Effector CD4-positive, alpha-beta T cell (primary cell): ENCODE data around the gene DPYSL5.

Experiments
- DNase-seq: peaks from one replicate; pipeline ENCODE4 v3.0.0-alpha.2; 2020

The DPYSL5 gene

GRCh38 chr2:26934335-26934724 is 86.4 kb downstream of the DPYSL5 start:
- no peak for DNase-seq

- no peak for DNase-seq
Observed at GRCh38 chr2:26934985-26935384, 87.1 kb downstream of the DPYSL5 start.

- no peak for DNase-seq
Observed at GRCh38 chr2:26936855-26937254, 88.9 kb downstream of the DPYSL5 start.

DNA sequence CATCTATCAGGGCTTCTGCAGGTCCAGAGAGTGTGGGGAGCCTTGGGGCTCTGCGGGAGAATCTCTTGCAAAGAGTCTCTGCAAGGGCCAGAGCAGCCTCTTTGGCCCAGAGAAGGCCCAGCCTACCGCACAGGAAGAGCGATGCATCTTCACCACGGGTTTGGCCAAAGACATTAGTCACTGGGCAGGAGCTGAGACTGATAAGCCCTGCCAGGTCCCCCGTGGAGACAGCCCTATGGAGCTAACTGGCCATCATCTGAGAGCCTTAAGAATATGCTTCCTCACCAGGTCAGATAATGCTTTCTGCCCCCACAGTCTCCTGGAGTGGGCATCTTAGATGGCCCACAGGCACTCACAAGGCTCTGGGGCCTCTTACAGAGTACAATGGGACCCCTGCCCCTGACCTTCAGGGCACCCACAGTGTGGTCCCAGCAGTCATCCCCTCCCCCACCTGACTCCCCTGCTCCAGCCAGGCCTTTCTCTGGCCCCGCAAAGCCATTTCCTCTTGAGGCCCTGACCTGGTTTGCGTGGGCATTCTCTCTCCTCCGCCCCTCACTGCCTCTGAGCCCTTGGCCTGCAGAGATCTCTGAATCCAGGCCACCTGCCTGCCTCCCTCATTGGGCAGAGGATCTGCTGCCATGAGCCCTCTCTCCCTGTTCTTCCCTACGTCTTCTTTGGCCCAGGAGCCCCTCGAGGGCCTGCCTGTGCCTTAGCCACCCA is 90.6 kb downstream of the DPYSL5 start:
- DNase-seq, result no peak

DNA sequence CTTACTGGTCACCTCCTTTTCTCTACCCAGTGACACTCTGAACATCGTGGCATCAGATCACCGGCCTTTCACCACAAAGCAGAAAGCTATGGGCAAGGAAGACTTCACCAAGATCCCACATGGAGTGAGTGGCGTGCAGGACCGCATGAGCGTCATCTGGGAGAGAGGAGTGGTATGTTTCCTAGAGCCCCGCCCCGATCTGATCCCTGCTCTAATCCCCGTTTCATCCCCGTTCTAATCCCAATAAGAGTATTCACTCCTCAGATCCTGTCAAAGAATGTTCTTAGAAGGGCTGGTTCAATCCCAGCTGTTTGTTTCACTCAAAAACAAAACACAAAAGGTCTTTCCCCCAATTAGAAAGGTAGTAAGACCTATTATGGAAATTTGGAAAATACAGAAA is 92.1 kb downstream of the DPYSL5 start:
- DNase-seq, result no peak

GRCh38 chr2:26941486-26941885 is 93.6 kb downstream of the DPYSL5 start:
- no peak for DNase-seq

GRCh38 chr2:26942543-26943295 is 94.8 kb downstream of the DPYSL5 start:
- DNase-seq, result peak; percentile 37

GRCh38 chr2:26945991-26946750 is 98.2 kb downstream of the DPYSL5 start:
- no peak for DNase-seq

DNA sequence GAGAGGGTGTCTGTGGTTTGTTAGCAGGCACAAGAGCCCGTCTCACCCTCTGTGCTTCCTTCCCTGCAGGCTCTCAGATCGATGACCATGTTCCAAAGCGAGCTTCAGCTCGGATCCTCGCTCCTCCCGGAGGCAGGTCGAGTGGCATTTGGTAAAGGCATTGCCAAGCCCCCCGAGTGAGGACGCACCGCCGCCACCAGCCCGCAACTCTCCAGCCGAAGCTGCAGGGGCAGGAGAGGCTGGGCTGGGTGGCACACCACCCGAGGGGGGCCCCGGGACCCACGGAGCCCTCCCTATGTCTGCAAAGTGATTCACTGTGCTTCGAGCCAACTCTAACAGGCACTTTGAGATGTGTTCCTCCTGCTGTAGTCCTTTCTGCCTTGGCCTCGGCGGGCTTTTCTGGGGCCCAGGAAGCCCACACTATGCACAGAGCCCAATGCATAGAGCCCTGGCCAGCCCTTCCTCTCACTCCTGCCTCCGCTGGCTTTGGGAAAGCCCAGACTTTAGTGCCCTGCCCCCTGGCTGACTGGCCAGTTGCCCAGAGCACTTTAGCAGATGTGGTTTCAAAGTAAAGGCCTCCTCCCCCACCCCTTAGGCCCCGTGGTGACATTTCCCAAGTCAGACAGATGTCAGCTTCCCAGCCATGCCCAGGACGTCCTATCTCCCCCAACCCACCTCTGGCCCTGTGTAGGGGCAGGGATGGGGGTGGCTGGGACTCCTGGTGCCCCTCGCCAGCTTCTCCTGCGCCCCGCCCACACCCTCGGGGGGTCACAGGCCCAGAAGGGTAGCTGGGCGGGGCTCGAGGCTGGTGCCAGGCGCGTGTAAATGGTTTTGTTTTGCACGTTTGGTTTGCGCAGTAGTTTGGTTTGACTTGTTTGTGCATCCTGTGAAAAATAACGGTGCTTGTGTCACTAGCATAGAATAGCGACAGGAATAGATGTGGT is 99.2 kb downstream of the DPYSL5 start:
- no peak for DNase-seq

DNA sequence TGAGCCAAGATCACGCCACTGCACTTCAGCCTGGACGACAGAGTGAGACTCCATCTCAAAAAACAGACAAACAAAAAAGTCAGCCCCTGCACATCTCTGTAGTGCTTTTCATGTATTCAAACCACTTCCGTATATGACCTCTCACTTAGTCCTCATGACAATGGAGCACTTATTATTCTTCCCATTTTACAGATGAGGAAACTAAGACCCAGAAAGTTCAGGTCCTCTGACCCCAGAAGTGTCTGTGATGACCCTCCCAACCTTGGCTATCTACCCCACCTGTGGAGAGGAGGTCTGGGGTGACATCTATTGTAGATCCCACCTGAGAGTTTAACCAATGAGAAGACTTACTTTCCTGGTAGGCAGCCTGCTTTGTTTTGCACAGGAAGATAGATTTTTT is 100.9 kb downstream of the DPYSL5 start:
- no peak for DNase-seq

DNA sequence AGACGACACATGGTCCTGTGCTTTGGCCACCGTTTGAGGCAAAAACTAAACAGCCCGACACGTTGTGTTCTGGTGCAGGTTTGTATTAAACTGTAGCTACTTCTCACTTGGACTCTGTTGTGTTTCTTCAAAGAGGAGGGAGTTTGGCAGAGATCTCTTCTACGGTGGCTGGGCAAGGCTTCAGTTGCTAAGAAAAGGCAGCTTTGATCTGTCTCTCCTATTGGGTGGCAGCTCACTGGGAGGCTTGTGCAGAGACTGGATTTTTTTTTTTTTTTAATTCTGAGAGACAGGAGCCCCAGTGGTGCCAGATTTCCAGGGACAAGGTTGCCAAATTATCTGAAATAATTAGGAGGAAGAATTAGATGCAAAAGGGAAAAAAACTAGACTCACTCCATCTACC is 102.3 kb downstream of the DPYSL5 start:
- DNase-seq, result no peak

DNA sequence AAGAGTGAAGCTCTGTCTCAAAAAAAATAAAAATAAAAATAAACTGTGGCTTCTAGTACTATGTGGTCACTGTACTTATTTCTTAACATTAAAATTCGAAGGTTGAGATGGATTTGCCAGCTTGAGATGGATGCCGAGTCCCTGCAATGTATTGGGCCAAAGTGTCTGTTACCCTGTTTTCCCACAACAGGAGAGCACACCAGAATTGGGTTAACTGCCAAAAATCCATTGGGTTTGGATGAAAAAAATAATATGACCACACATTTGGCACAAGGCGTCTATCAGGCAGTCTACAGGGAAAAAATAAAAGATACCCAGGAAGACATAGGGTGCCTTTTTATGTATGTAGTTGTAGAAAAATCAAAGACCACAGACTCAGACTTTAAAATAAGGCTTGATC is 103.3 kb downstream of the DPYSL5 start:
- DNase-seq, result no peak

DNA sequence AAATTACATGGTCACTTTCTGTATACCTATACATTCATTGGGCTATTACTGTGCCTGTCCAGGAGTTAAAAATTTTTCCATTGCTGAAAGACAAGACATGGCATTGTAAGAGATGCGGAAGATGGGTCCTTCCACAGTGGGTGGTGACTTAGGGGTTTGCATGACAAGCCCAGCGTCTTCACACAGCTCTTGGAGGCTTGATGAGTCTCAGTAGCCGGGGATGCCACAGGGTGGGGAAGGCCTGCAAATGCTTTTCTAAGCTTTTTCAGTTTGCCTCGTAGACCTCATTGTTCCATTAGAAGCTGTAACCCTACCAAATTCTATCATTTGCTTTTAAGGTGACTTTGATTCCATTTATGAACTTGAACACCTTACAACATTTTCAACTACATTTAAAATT is 104.4 kb downstream of the DPYSL5 start:
- no peak for DNase-seq

GRCh38 chr2:26954135-26954534 is 106.2 kb downstream of the DPYSL5 start:
- DNase-seq, result no peak

DNA sequence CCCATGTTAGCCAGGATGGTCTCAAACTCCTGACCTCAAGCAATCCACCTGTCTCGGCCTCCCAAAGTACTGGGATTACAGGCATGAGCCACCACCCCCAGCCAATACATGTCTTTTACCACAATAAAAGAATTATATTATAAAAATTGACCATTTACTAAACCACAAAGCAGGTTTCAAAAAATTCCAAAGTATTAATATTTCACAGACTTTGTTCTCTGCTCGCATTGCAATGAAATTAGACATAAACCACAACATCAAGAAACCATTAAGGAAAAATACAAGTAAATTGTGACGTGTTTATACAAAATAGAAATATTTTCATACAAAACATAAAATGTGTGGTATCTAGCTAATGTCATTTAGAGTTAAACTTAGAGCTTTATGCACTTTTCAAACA is 109.1 kb downstream of the DPYSL5 start:
- DNase-seq, result no peak

DNA sequence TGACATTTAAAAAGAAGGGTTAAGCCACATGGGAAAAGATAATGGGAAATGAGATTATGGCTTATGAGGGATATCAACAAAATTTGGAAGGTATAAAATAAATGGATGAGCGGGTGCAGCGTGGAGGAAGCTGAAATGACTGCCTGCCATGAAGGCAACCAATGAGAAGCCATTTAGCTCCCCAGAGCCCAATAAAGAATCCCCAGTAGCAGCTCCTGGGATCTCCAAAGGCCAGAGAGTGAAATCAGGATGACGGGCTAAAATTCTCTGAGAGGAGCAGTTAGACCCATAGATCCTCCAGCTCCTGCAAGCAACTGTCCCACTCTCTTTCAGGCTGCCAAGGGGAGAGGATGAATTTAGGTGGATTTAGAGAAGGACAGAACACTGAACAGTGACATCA is 109.6 kb downstream of the DPYSL5 start:
- DNase-seq, result no peak

DNA sequence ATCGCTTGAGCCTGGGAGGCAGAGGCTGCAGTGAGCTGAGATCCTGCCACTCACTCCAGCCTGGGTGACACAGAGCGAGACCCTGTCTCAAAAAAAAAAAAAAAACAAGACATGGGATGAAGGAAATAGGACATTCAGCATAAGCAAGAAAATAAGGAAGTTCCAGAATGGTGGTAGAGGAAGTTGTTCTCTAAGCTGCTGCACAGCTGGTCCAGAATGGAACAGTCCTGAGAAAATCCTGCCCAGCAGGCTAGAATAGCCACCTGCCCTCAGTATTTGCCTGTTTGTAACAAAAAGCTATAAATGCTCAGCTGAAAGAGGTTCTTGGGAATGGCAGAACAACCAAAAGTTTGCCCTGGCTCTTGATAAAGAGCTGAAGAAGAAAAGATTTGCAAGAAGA is 111.4 kb downstream of the DPYSL5 start:
- no peak for DNase-seq

DNA sequence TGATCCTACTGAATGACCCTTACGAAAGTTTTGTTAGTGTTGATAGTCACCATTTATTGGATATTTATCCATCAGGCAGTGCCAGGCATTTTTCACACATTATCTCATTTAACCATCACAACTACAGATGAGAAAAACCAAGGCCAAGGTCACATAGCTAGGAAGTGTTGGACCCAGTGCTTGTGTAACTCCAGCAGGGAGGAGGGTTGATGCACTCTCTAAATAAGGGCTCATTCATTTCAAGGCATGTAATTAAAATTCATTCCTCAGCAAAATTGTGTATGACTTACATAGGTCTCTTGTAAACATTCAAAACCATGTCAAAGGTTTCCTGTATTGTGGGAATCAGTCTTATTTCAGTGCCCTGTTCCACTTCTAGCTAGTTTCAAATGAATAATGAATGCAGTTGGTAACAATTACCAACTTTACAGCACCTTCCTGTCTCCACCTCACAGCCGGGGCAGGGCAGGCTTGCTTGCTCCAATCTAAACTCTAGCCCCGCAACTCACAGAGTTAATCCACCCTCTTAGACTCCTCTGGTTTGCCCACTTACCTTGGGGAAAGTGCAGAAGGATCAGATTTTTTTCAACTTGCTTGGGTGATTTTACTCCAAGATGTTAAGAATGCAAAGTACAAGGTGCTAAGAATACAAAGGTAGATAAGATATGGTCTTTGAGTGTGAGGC is 116.7 kb downstream of the DPYSL5 start:
- DNase-seq, result no peak

- DNase-seq, result no peak
Observed at GRCh38 chr2:26968001-26968400, 120.1 kb downstream of the DPYSL5 start.

GRCh38 chr2:26969077-26969844 is 121.3 kb downstream of the DPYSL5 start:
- DNase-seq, result no peak

DNA sequence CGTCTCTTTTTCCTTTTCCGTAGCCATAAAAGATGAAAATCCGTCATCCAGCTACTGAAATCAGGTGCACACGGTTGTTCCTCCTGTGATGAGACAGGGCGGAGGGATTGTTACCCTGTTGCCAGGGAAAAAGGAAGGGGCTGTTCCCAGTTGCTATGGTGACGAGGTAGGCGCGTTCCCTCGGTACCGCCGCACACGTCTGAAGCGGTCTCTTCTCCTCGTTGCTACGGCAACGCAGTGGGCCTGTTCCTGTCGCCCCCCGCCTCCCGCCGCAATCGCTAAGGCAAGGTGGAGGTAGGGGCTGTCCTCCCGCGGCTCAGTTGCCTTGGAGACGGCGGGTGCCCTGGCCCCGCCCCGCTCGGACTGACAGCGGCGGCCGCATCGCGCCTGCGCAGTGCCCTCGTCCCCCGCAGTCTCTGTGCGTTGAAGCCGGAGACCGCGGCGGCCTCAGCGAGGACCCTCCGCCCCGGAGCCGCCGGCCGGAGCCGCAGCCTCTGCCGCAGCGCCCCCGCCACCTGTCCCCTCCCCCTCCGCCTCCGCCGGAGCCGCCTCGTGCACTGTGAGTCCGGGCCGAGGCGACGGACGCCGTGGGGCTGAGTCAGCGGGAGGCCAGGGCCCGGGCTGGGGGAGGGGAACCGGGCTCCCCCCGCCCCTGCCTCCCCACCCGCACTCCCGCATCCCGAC is 122.5 kb downstream of the DPYSL5 start, which contains the start of gene MAPRE3:
MAPRE3 (plus strand) TSS at position 394 of the 684 bp plus-strand sequence. CDS start 51,582 bp downstream, outside the sequence.
- peak; percentile 81 for DNase-seq
